HFFc6 (cell line): Measurements from ENCODE around the gene CYP8B1. TPM values are rescaled to one million over a fixed set of nuclear protein-coding genes. Genes with fewer than 3 reads are reported as not detected.

Experiments used
- DNase-seq: peaks from one replicate; pipeline ENCODE4 v3.0.0-alpha.2; 2018
- H3K27ac Mint-ChIP-seq: 2 replicates; pipeline ENCODE4 v1.8.0; 2020; ENCODE audit warnings: mild to moderate bottlenecking, mixed read lengths
- H3K27me3 Mint-ChIP-seq: 2 replicates; pipeline ENCODE4 v1.8.0; 2021; ENCODE audit warnings: mild to moderate bottlenecking, moderate library complexity, mixed read lengths; ENCODE audit not compliant: insufficient read depth
- H3K36me3 Mint-ChIP-seq: 2 replicates; pipeline ENCODE4 v1.8.0; 2021; ENCODE audit warnings: low read depth, mixed read lengths
- H3K4me1 Mint-ChIP-seq: 2 replicates; pipeline ENCODE4 v1.8.0; 2020; ENCODE audit warnings: low read depth, mixed read lengths
- H3K4me3 Mint-ChIP-seq: 2 replicates; pipeline ENCODE4 v1.8.0; 2020; ENCODE audit warnings: mild to moderate bottlenecking, moderate library complexity, mixed read lengths
- H3K9me3 Mint-ChIP-seq: 2 replicates; pipeline ENCODE4 v1.8.0; 2020; ENCODE audit warnings: mild to moderate bottlenecking, mixed read lengths
- total RNA-seq, 6 experiments: library from RNA; stranded (reverse); fragmentation: NEBNext Ultra II Directional; extraction: Animal tissue kit (Norgen Biotek cat#: 25700); gene quantifications; 2 replicates in 1 of 6; 3 replicates in 5 of 6; pipeline ENCODE4 v1.2.3, GENCODE V29; 2021
- TF ChIP-seq, protein P1 (sequence below): fragments of 200-600 bp; sonication (generic); IDR thresholded peaks from 2 replicates; pipeline ENCODE4 v1.5.0; 2021; ENCODE audit warnings: antibody characterized with exemption, mild to moderate bottlenecking

CYP8B1 gene
- total RNA-seq, 6 experiments from 2014 or later, result not detected

DNA sequence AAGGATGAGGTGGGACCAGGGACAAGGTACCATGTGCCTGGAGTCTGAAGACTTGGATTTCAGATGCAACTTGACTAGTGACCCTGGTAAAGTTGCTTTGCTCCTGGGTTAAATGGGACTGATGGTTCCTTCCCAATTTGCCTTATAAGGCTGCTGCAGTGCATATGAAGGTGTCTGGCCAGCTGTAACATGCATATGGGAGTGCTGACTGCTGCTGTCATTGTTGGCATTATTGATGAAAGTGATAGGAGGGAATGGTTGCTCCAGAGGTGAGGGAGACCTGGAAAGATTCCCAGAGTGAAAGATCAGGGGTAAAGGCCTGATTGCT lies 20.5 kb downstream of the CYP8B1 start:
- no peak overlapping the region for H3K4me3 Mint-ChIP-seq
- DNase-seq, result no peak
- no peak overlapping the region for H3K27ac Mint-ChIP-seq
- H3K4me1 Mint-ChIP-seq, result no peaks in the 10 kb centered on the region
- TF ChIP-seq, protein P1, sequence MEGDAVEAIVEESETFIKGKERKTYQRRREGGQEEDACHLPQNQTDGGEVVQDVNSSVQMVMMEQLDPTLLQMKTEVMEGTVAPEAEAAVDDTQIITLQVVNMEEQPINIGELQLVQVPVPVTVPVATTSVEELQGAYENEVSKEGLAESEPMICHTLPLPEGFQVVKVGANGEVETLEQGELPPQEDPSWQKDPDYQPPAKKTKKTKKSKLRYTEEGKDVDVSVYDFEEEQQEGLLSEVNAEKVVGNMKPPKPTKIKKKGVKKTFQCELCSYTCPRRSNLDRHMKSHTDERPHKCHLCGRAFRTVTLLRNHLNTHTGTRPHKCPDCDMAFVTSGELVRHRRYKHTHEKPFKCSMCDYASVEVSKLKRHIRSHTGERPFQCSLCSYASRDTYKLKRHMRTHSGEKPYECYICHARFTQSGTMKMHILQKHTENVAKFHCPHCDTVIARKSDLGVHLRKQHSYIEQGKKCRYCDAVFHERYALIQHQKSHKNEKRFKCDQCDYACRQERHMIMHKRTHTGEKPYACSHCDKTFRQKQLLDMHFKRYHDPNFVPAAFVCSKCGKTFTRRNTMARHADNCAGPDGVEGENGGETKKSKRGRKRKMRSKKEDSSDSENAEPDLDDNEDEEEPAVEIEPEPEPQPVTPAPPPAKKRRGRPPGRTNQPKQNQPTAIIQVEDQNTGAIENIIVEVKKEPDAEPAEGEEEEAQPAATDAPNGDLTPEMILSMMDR, result no peak
- no peaks in the 10 kb centered on the region for H3K36me3 Mint-ChIP-seq
- peaks cover 32% of the 10 kb centered on the region for H3K27me3 Mint-ChIP-seq
- H3K9me3 Mint-ChIP-seq, result no peaks in the 10 kb centered on the region

- TF ChIP-seq, protein P1, result no peak
- Mint-ChIP-seq H3K4me1 (no peaks in the 10 kb centered on the region), H3K27ac (no peak overlapping the region), H3K27me3 (peaks cover 25% of the 10 kb centered on the region), H3K4me3 (no peak overlapping the region), H3K9me3 (no peaks in the 10 kb centered on the region), H3K36me3 (no peaks in the 10 kb centered on the region)
- no peak for DNase-seq
These were observed 21.9 kb downstream of the CYP8B1 start for GRCh38 chr3:42853739-42854302.

GRCh38 chr3:42853056-42853455 lies 22.6 kb downstream of the CYP8B1 start:
- Mint-ChIP-seq H3K9me3 (no peaks in the 10 kb centered on the region), H3K27ac (no peak overlapping the region), H3K27me3 (peaks cover 20% of the 10 kb centered on the region), H3K4me3 (no peak overlapping the region), H3K36me3 (no peaks in the 10 kb centered on the region), H3K4me1 (no peaks in the 10 kb centered on the region)
- DNase-seq, result no peak
- TF ChIP-seq, protein P1, result no peak

- H3K4me1 Mint-ChIP-seq, result no peaks in the 10 kb centered on the region
- TF ChIP-seq, protein P1, result no peak
- peaks cover 20% of the 10 kb centered on the region for H3K27me3 Mint-ChIP-seq
- H3K4me3 Mint-ChIP-seq, result no peak overlapping the region
- DNase-seq, result no peak
- no peak overlapping the region for H3K27ac Mint-ChIP-seq
- no peaks in the 10 kb centered on the region for H3K9me3 Mint-ChIP-seq
- H3K36me3 Mint-ChIP-seq, result no peaks in the 10 kb centered on the region
These were observed 23.2 kb downstream of the CYP8B1 start for GRCh38 chr3:42852441-42852840.

GRCh38 chr3:42851228-42851834 lies 24.3 kb downstream of the CYP8B1 start:
- H3K9me3 Mint-ChIP-seq, result no peaks in the 10 kb centered on the region
- no peak overlapping the region for H3K27ac Mint-ChIP-seq
- H3K27me3 Mint-ChIP-seq, result peaks cover 16% of the 10 kb centered on the region
- TF ChIP-seq, protein P1, result no peak
- no peak for DNase-seq
- no peaks in the 10 kb centered on the region for H3K36me3 Mint-ChIP-seq
- peaks cover 8% of the 10 kb centered on the region; the same call in 1 of the 2 replicates for H3K4me1 Mint-ChIP-seq
- no peak overlapping the region for H3K4me3 Mint-ChIP-seq
